Measurements from ENCODE around the gene PRKD2. TPM values are rescaled to one million over a fixed set of nuclear protein-coding genes. Genes with fewer than 3 reads are reported as not detected.

PRKD2 gene
- total RNA-seq, 1 experiment from 2014 or later = 100 TPM

- no peak overlapping the region for H3K4me3 Mint-ChIP-seq
- DNase-seq (ENCODE audit: low spot score) (no peak), ATAC-seq (no peak)
- POLR2A ChIA-PET = no interaction called here
- H3K9me3 Mint-ChIP-seq = no peaks in the 10 kb centered on the region
- peaks cover 11% of the 10 kb centered on the region for H3K4me1 Mint-ChIP-seq
- CTCF ChIA-PET = interaction anchor here (0.6 to 2.1 kb wide), 2 partner anchors 9 to 55 kb away, joined by 5 to 7 read pairs; no protein-coding TSS in a partner anchor
- H3K36me3 Mint-ChIP-seq = peaks cover 37% of the 10 kb centered on the region
- H3K27me3 Mint-ChIP-seq (ENCODE audit: low read depth) = no peaks in the 10 kb centered on the region; the same call in 1 of the 2 replicates
- TF ChIP-seq, protein P1, sequence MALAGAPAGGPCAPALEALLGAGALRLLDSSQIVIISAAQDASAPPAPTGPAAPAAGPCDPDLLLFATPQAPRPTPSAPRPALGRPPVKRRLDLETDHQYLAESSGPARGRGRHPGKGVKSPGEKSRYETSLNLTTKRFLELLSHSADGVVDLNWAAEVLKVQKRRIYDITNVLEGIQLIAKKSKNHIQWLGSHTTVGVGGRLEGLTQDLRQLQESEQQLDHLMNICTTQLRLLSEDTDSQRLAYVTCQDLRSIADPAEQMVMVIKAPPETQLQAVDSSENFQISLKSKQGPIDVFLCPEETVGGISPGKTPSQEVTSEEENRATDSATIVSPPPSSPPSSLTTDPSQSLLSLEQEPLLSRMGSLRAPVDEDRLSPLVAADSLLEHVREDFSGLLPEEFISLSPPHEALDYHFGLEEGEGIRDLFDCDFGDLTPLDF (CRISPR knock-in tag; IDR thresholded peaks at IDR 0.05) = no peak
- TF ChIP-seq GRHL2 (CRISPR knock-in tag; IDR thresholded peaks at IDR 0.05; ENCODE audit: insufficient replicate concordance, severe bottlenecking) = no peak
- H3K27ac Mint-ChIP-seq = no peak overlapping the region
Observed at GRCh38 chr19:46723023-46723461, 6.1 kb upstream of the PRKD2 start.

DNA sequence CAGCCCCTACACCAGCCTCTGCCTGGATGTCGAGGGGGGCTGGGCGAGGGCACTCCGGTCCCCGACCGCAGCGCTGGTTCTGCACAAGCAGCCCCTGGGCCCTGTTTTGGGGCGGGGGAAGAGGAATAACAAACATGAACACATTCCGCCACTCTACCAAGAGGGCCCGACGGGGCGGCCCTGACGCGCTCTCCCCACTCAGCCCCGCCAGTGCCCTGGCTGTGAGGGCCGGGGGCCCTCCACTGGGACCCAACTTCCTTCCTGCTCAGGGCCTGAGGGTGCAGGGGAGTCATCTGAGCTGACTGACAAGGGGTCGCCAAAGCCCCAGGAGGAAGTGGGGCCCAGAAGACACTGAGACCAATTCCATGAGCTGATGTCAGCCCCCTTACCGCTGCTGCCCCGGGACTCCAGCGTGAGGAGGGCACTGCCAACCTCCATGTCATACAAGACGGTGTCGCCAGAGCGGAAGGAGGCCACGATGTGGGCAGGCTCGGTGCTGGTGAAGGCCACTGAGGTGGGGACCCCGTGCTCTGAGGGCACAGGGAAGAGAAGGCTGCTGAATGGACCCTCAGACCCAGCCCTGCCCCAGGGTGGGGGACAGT is 5.6 kb upstream of the PRKD2 start:
- Mint-ChIP-seq H3K27ac (no peak overlapping the region), H3K27me3 (ENCODE audit: low read depth) (no peaks in the 10 kb centered on the region; the same call in 1 of the 2 replicates), H3K4me3 (no peak overlapping the region), H3K4me1 (peaks cover 16% of the 10 kb centered on the region), H3K36me3 (peaks cover 36% of the 10 kb centered on the region), H3K9me3 (no peaks in the 10 kb centered on the region)
- TF ChIP-seq SOX15 (CRISPR knock-in tag; IDR thresholded peaks at IDR 0.05) (no peak), SMAD3 (CRISPR knock-in tag; IDR thresholded peaks at IDR 0.05; ENCODE audit: borderline replicate concordance) (no peak), GRHL2 (CRISPR knock-in tag; IDR thresholded peaks at IDR 0.05; ENCODE audit: insufficient replicate concordance, severe bottlenecking) (no peak), NR2C2 (CRISPR knock-in tag; IDR thresholded peaks at IDR 0.05) (no peak), CTCF (IDR thresholded peaks at IDR 0.05) (no peak), NR3C1 (CRISPR knock-in tag; conservative IDR thresholded peaks at IDR 0.05; ENCODE audit: low read depth) (no peak), OVOL2 (CRISPR knock-in tag; IDR thresholded peaks at IDR 0.05; ENCODE audit: borderline replicate concordance) (no peak), TP53 (CRISPR knock-in tag; IDR thresholded peaks at IDR 0.05) (no peak), FOXK1 (CRISPR knock-in tag; IDR thresholded peaks at IDR 0.05) (no peak)
- TF ChIP-seq, protein P2, sequence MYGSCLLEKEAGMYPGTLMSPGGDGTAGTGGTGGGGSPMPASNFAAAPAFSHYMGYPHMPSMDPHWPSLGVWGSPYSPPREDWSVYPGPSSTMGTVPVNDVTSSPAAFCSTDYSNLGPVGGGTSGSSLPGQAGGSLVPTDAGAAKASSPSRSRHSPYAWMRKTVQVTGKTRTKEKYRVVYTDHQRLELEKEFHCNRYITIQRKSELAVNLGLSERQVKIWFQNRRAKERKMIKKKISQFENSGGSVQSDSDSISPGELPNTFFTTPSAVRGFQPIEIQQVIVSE (CRISPR knock-in tag; IDR thresholded peaks at IDR 0.05; ENCODE audit: borderline replicate concordance) = no peak
- TF ChIP-seq, protein P1 (CRISPR knock-in tag; IDR thresholded peaks at IDR 0.05) = no peak
- ChIA-PET CTCF (interaction anchor here (2.1 kb wide), 1 partner anchor 9 kb away, joined by 5 read pairs; no protein-coding TSS in a partner anchor), POLR2A (no interaction called here)
- no peak for DNase-seq (ENCODE audit: low spot score)
- no peak for ATAC-seq

GRCh38 chr19:46722004-46722380 is 5.1 kb upstream of the PRKD2 start:
- Mint-ChIP-seq H3K4me3 (no peak overlapping the region), H3K27ac (peak overlapping the region; percentile 97), H3K27me3 (ENCODE audit: low read depth) (no peaks in the 10 kb centered on the region; the same call in 1 of the 2 replicates), H3K4me1 (peaks cover 16% of the 10 kb centered on the region), H3K9me3 (no peaks in the 10 kb centered on the region), H3K36me3 (peaks cover 31% of the 10 kb centered on the region)
- no peak for TF ChIP-seq ZNF121 (CRISPR knock-in tag; IDR thresholded peaks at IDR 0.05)
- TF ChIP-seq NFATC4 (CRISPR knock-in tag; IDR thresholded peaks at IDR 0.05) = no peak
- no peak for TF ChIP-seq ZNF416 (CRISPR knock-in tag; IDR thresholded peaks at IDR 0.05)
- POLR2A ChIA-PET = no interaction called here
- no peak for DNase-seq (ENCODE audit: low spot score)
- CTCF ChIA-PET = interaction anchor here (1.0 to 1.4 kb wide), 4 partner anchors 8 to 45 kb away, joined by 3 to 6 read pairs (median 4); no protein-coding TSS in a partner anchor
- no peak for ATAC-seq
